Hepatocyte (in vitro differentiated cells): Measurements from ENCODE around the gene XRCC5.
"Not testable (repeated sequence)": the region's sequence is repeated elsewhere in the genome, so short reads cannot be mapped to it uniquely, and the experiment has no call there.

ENCODE experiments used
- CTCF ChIP-seq: fragments of 200-600 bp; sonication (generic); IDR thresholded peaks from 2 replicates; pipeline ENCODE4 v1.5.1; 2016; ENCODE audit warnings: antibody characterized with exemption, mild to moderate bottlenecking; ENCODE audit not compliant: poor library complexity
- EZH2 ChIP-seq: fragments of 200-600 bp; sonication (generic); IDR thresholded peaks from 2 replicates; pipeline ENCODE4 v1.6.1; 2016; ENCODE audit warnings: antibody characterized with exemption, mild to moderate bottlenecking, borderline replicate concordance

GRCh38 chr2:216141516-216141915, 32.4 kb downstream of the XRCC5 start:
- TF ChIP-seq CTCF, EZH2: not testable (repeated sequence)
